HepG2 (cell line): ENCODE measurements around the gene CREG2.

ENCODE experiments used
- FOXM1 ChIP-seq: sonication (generic); formaldehyde crosslinking; IDR thresholded peaks from 2 replicates; pipeline ENCODE4 v1.5.0; 2020; ENCODE audit warnings: missing genetic modification reagents
- POLR2A ChIP-seq, 2 experiments: IDR thresholded peaks; 2 replicates each; pipeline ENCODE4 v1.6.1; 2011; ENCODE audit warnings: low read depth in 2 of 2, low read length in 2 of 2, mild to moderate bottlenecking in 1 of 2, moderate library complexity in 1 of 2; ENCODE audit not compliant: insufficient read depth in 1 of 2
- RFX1 ChIP-seq: fragments of 450-650 bp; IDR thresholded peaks from 2 replicates; pipeline ENCODE4 v1.6.1; 2017
- TBL1XR1 ChIP-seq: fragments of 150-350 bp; IDR thresholded peaks from 2 replicates; pipeline ENCODE4 v1.6.1; 2014; ENCODE audit warnings: borderline replicate concordance, low read length; ENCODE audit not compliant: partially characterized antibody
- ZHX1 ChIP-seq: sonication (generic); formaldehyde crosslinking; IDR thresholded peaks from 2 replicates; pipeline ENCODE4 v1.8.1; 2022; ENCODE audit warnings: low read depth, mild to moderate bottlenecking, missing genetic modification reagents
- TF ChIP-seq, protein P1 (sequence below): sonication (generic); formaldehyde crosslinking; IDR thresholded peaks from 2 replicates; pipeline ENCODE4 v1.4.0; 2020; ENCODE audit warnings: missing genetic modification reagents
- TF ChIP-seq, protein P2 (sequence below): sonication (generic); formaldehyde crosslinking; IDR thresholded peaks from 2 replicates; pipeline ENCODE4 v1.5.0; 2020; ENCODE audit warnings: mild to moderate bottlenecking, missing genetic modification reagents, moderate library complexity

GRCh38 chr2:101410114-101410513 is 22.8 kb upstream of the CREG2 start:
- TF ChIP-seq, protein P1, sequence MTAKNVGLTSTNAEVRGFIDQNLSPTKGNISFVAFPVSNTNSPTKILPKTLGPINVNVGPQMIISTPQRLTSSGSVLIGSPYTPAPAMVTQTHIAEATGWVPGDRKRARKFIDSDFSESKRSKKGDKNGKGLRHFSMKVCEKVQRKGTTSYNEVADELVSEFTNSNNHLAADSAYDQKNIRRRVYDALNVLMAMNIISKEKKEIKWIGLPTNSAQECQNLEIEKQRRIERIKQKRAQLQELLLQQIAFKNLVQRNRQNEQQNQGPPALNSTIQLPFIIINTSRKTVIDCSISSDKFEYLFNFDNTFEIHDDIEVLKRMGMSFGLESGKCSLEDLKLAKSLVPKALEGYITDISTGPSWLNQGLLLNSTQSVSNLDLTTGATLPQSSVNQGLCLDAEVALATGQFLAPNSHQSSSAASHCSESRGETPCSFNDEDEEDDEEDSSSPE (CRISPR knock-in tag), result no peak
- TF ChIP-seq POLR2A (IDR thresholded peaks at IDR 0.05; ENCODE audit: insufficient read depth in 1 of 2, low read depth in 2 of 2, low read length in 2 of 2), result no peak
- TF ChIP-seq, protein P2, sequence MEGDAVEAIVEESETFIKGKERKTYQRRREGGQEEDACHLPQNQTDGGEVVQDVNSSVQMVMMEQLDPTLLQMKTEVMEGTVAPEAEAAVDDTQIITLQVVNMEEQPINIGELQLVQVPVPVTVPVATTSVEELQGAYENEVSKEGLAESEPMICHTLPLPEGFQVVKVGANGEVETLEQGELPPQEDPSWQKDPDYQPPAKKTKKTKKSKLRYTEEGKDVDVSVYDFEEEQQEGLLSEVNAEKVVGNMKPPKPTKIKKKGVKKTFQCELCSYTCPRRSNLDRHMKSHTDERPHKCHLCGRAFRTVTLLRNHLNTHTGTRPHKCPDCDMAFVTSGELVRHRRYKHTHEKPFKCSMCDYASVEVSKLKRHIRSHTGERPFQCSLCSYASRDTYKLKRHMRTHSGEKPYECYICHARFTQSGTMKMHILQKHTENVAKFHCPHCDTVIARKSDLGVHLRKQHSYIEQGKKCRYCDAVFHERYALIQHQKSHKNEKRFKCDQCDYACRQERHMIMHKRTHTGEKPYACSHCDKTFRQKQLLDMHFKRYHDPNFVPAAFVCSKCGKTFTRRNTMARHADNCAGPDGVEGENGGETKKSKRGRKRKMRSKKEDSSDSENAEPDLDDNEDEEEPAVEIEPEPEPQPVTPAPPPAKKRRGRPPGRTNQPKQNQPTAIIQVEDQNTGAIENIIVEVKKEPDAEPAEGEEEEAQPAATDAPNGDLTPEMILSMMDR (CRISPR knock-in tag), result no peak
- no peak for TF ChIP-seq RFX1
- TF ChIP-seq FOXM1 (CRISPR knock-in tag), result no peak
- TF ChIP-seq ZHX1 (CRISPR knock-in tag), result no peak
- no peak for TF ChIP-seq TBL1XR1
